ENCODE measurements around the gene TPSAB1. TPM values are rescaled to one million over a fixed set of nuclear protein-coding genes. Genes with fewer than 3 reads are reported as not detected.

TPSAB1 gene
- total and polyA plus RNA-seq, 10 of the 15 experiments (the other 5 are each of a cell fraction or from before 2014, with no cell fraction given): 0.06 TPM; not detected in 9

- DNase-seq (ENCODE audit: low read depth, low spot score): no peak
- Histone ChIP-seq H3K4me3 (no peak overlapping the region), H3K79me2 (ENCODE audit: control insufficient read depth, insufficient read depth, low read length) (no peaks in the 10 kb centered on the region), H3K27me3 (replicated peaks in 1 of 2; ENCODE audit: control insufficient read depth in 2 of 2, insufficient read depth in 2 of 2, low read length in 1 of 2) (no peaks in the 10 kb centered on the region; a peak in 1 of 4 replicates), H4K20me1 (ENCODE audit: control insufficient read depth, insufficient read depth) (no peaks in the 10 kb centered on the region), H3K4me1 (ENCODE audit: control insufficient read depth, insufficient read depth, low read length) (no peaks in the 10 kb centered on the region), H3K9me3 (replicated peaks; ENCODE audit: control insufficient read depth, insufficient read depth, low read length) (no peaks in the 10 kb centered on the region), H2AFZ (ENCODE audit: control insufficient read depth, low read depth, low read length) (no peak overlapping the region), H3K4me2 (ENCODE audit: control insufficient read depth, insufficient read depth) (no peak overlapping the region), H3K27ac (ENCODE audit: control insufficient read depth, insufficient read depth) (no peak overlapping the region), H3K36me3 (ENCODE audit: control insufficient read depth in 2 of 2, insufficient read depth in 2 of 2, low read length in 1 of 2) (no peaks in the 10 kb centered on the region), H3K9ac (ENCODE audit: control insufficient read depth, insufficient read depth, low read length) (no peak overlapping the region)
- CTCF ChIA-PET: no interaction called here
- intact Hi-C loops (cut with micrococcal nuclease; ENCODE audit: unreplicated experiment) (no loop called here), in situ Hi-C loops (cut with MboI) (no loop called here)
- TF ChIP-seq EGR1 (IDR thresholded peaks at IDR 0.05; ENCODE audit: borderline replicate concordance in 1 of 2, low read depth in 2 of 2, low read length in 2 of 2): no peak
- no peak for TF ChIP-seq YY1 (IDR thresholded peaks at IDR 0.05; ENCODE audit: low read depth, low read length)
- no peak for TF ChIP-seq MYC (IDR thresholded peaks at IDR 0.05; ENCODE audit: insufficient read depth, insufficient read length, insufficient replicate concordance, low read length, severe bottlenecking)
- no peak for TF ChIP-seq ATF7 (IDR thresholded peaks at IDR 0.05; ENCODE audit: low read depth)
- TF ChIP-seq ATF2 (IDR thresholded peaks at IDR 0.05; ENCODE audit: low read length): no peak
- TF ChIP-seq KDM1A (IDR thresholded peaks at IDR 0.05; ENCODE audit: borderline replicate concordance): no peak
- no peak for TF ChIP-seq ATF3 (IDR thresholded peaks at IDR 0.05; ENCODE audit: borderline replicate concordance, extremely low read depth, low read depth, low read length)
- TF ChIP-seq IKZF2 (IDR thresholded peaks at IDR 0.05): no peak
- TF ChIP-seq CREB1 (IDR thresholded peaks at IDR 0.05; ENCODE audit: low read depth): no peak
- TF ChIP-seq SRF (IDR thresholded peaks at IDR 0.05; ENCODE audit: low read depth in 2 of 2, low read length in 2 of 2): no peak
- TF ChIP-seq FOXK2 (IDR thresholded peaks at IDR 0.05): no peak
- TF ChIP-seq ZNF274 (IDR thresholded peaks at IDR 0.05; ENCODE audit: insufficient read depth, insufficient read length): no peak
- no peak for TF ChIP-seq ZBTB4 (CRISPR knock-in tag; IDR thresholded peaks at IDR 0.05)
- no peak for TF ChIP-seq SMARCA5 (IDR thresholded peaks at IDR 0.05)
- no peak for TF ChIP-seq NR2C2 (IDR thresholded peaks at IDR 0.05; ENCODE audit: borderline replicate concordance, control insufficient read depth, insufficient read length, low read depth)
- WGBS (ENCODE audit: insufficient coverage, insufficient replicate concordance, low lambda C conversion rate, missing lambda C conversion rate): 52% methylated on average over 15 of the region's 15 CpGs
- no peak for FAIRE-seq
- POLR2A ChIA-PET: no interaction called here
- RAD21 ChIA-PET (ENCODE audit: unreplicated experiment): no interaction called here
- SMC1A ChIA-PET (ENCODE audit: uncharacterized antibody, unreplicated experiment): no interaction called here
- ATAC-seq: no peak
- BruUV-seq (replicated peaks): no TSS peak
Observed at GRCh38 chr16:1263591-1264344, 23.3 kb downstream of the TPSAB1 start.

All from GM12878 (cell line).